Muscle of leg (tissue), 11 donors: ENCODE results near the gene ZFYVE27. TPM values are rescaled to one million over a fixed set of nuclear protein-coding genes. Genes with fewer than 3 reads are reported as not detected.

Source experiments
- DNase-seq: peaks from one replicate; pipeline ENCODE4 v3.0.0; 2013
- H3K27ac ChIP-seq: one replicate; pipeline ENCODE4 v1.5.1; 2013; ENCODE audit warnings: mild to moderate bottlenecking, low read length, control low read depth
- H3K27me3 ChIP-seq: one replicate; pipeline ENCODE4 v1.6.1; 2013; ENCODE audit warnings: low read length; ENCODE audit not compliant: control insufficient read depth, insufficient read depth
- H3K36me3 ChIP-seq: one replicate; pipeline ENCODE4 v1.6.1; 2013; ENCODE audit warnings: low read length; ENCODE audit not compliant: control insufficient read depth, insufficient read depth
- H3K4me1 ChIP-seq: one replicate; pipeline ENCODE4 v1.6.1; 2013; ENCODE audit warnings: low read length; ENCODE audit not compliant: control insufficient read depth, insufficient read depth
- H3K4me3 ChIP-seq: one replicate; pipeline ENCODE4 v1.5.1; 2013; ENCODE audit warnings: low read length, control low read depth
- H3K9me3 ChIP-seq: replicated peaks from 2 replicates; pipeline ENCODE4 v1.6.1; 2013; ENCODE audit warnings: low read depth, low read length; ENCODE audit not compliant: control insufficient read depth
- WGBS: methylation state at CpG from one replicate; pipeline ENCODE4 v1.1.5; 2013; ENCODE audit warnings: missing lambda C conversion rate; ENCODE audit not compliant: insufficient coverage; 5-methylcytosine and 5-hydroxymethylcytosine counted together
- polyA plus RNA-seq, 8 donors: library from polyadenylated mRNA; unstranded; fragments of 120-200 nt; gene quantifications; one replicate each; pipeline versions ENCODE4 v1.2.1 to v1.2.3, GENCODE V29; 2013; ENCODE audit warnings: inconsistent platforms in 1 of 8, low replicate concordance in 1 of 8; ENCODE audit not compliant: insufficient read length in 8 of 8, insufficient read depth in 1 of 8
- total RNA-seq: library from RNA; stranded (reverse); fragments of 120-200 nt; gene quantifications from one replicate; pipeline ENCODE4 v1.2.4, GENCODE V29; 2013

The ZFYVE27 gene
- total and polyA plus RNA-seq, 9 donors = 9.3 to 19.8 (median 12.4) TPM

GRCh38 chr10:97770255-97770654 is 33.3 kb downstream of the ZFYVE27 start:
- peaks cover 52% of the 10 kb centered on the region for H3K27me3 ChIP-seq
- DNase-seq = no peak
- H3K4me3 ChIP-seq = no peak overlapping the region
- no peaks in the 10 kb centered on the region for H3K9me3 ChIP-seq
- peaks cover 10% of the 10 kb centered on the region for H3K4me1 ChIP-seq
- WGBS = 78% methylated on average over 4 of the region's 5 CpGs
- H3K27ac ChIP-seq = no peak overlapping the region
- no peaks in the 10 kb centered on the region for H3K36me3 ChIP-seq

- Histone ChIP-seq H3K36me3 (no peaks in the 10 kb centered on the region), H3K9me3 (no peaks in the 10 kb centered on the region), H3K27me3 (peaks cover 52% of the 10 kb centered on the region), H3K4me1 (peaks cover 5% of the 10 kb centered on the region), H3K27ac (no peak overlapping the region), H3K4me3 (peak overlapping the region; percentile 17)
- DNase-seq = no peak
- under 1% methylated on average over 90 of the region's 90 CpGs for WGBS
Observed at GRCh38 chr10:97771055-97771891, 34.3 kb downstream of the ZFYVE27 start.

GRCh38 chr10:97771913-97772823 is 35.2 kb downstream of the ZFYVE27 start, which contains the start of gene SFRP5:
Gene SFRP5 (minus strand): TSS chr10:97771999. CDS start chr10:97771833, 166 bp downstream.
- peaks cover 52% of the 10 kb centered on the region for H3K27me3 ChIP-seq
- WGBS = 5% methylated on average over 40 of the region's 44 CpGs
- DNase-seq = no peak
- no peak within 1 kb of the TSS for H3K27ac ChIP-seq
- H3K4me1 ChIP-seq = peaks cover 5% of the 10 kb centered on the region
- peak within 1 kb of the TSS; percentile 17 for H3K4me3 ChIP-seq
- no peaks in the 10 kb centered on the region for H3K9me3 ChIP-seq
- no peaks in the 10 kb centered on the region for H3K36me3 ChIP-seq

- Histone ChIP-seq H3K9me3 (no peaks in the 10 kb centered on the region), H3K4me1 (peaks cover 5% of the 10 kb centered on the region), H3K4me3 (no peak overlapping the region), H3K36me3 (no peaks in the 10 kb centered on the region), H3K27ac (no peak overlapping the region), H3K27me3 (peaks cover 52% of the 10 kb centered on the region)
- WGBS = no CpG with 5 or more reads among the region's 1 CpG
- no peak for DNase-seq
Observed at GRCh38 chr10:97773096-97773495, 36.2 kb downstream of the ZFYVE27 start.

- H3K4me1 ChIP-seq = peaks cover 5% of the 10 kb centered on the region
- no peaks in the 10 kb centered on the region for H3K9me3 ChIP-seq
- no peak overlapping the region for H3K27ac ChIP-seq
- H3K4me3 ChIP-seq = no peak overlapping the region
- H3K27me3 ChIP-seq = peaks cover 47% of the 10 kb centered on the region
- no peak for DNase-seq
- no peaks in the 10 kb centered on the region for H3K36me3 ChIP-seq
- WGBS = 53% methylated on average over 10 of the region's 10 CpGs
Observed at GRCh38 chr10:97774811-97775294, 37.9 kb downstream of the ZFYVE27 start.

GRCh38 chr10:97777143-97777542 is 40.2 kb downstream of the ZFYVE27 start:
- no peaks in the 10 kb centered on the region for H3K36me3 ChIP-seq
- H3K4me3 ChIP-seq = no peak overlapping the region
- H3K27me3 ChIP-seq = peaks cover 27% of the 10 kb centered on the region
- no peak for DNase-seq
- WGBS = 76% methylated on average over 3 of the region's 4 CpGs
- H3K4me1 ChIP-seq = peaks cover 16% of the 10 kb centered on the region
- H3K9me3 ChIP-seq = no peaks in the 10 kb centered on the region
- H3K27ac ChIP-seq = no peak overlapping the region

GRCh38 chr10:97778452-97779302 is 41.7 kb downstream of the ZFYVE27 start:
- Histone ChIP-seq H3K27me3 (peaks cover 12% of the 10 kb centered on the region), H3K4me3 (no peak overlapping the region), H3K27ac (no peak overlapping the region), H3K4me1 (peaks cover 23% of the 10 kb centered on the region), H3K9me3 (no peaks in the 10 kb centered on the region), H3K36me3 (no peaks in the 10 kb centered on the region)
- no peak for DNase-seq
- WGBS = 44% methylated on average over 8 of the region's 11 CpGs

- no peak for DNase-seq
- Histone ChIP-seq H3K27ac (no peak overlapping the region), H3K4me3 (no peak overlapping the region), H3K4me1 (peaks cover 23% of the 10 kb centered on the region), H3K9me3 (no peaks in the 10 kb centered on the region), H3K36me3 (no peaks in the 10 kb centered on the region), H3K27me3 (peaks cover 9% of the 10 kb centered on the region)
- WGBS = 80% methylated on average over 2 of the region's 4 CpGs
Observed at GRCh38 chr10:97779492-97779891, 42.6 kb downstream of the ZFYVE27 start.

- Histone ChIP-seq H3K27me3 (peaks cover 6% of the 10 kb centered on the region), H3K36me3 (no peaks in the 10 kb centered on the region), H3K4me1 (peaks cover 23% of the 10 kb centered on the region), H3K9me3 (no peaks in the 10 kb centered on the region), H3K4me3 (no peak overlapping the region), H3K27ac (no peak overlapping the region)
- WGBS = 75% methylated on average over 1 of the region's 3 CpGs
- DNase-seq = no peak
Observed at GRCh38 chr10:97779975-97780374, 43.0 kb downstream of the ZFYVE27 start.
